ENCODE data around the gene HOPX. TPM values are rescaled to one million over a fixed set of nuclear protein-coding genes. Genes with fewer than 3 reads are reported as not detected.

HOPX gene
- polyA plus RNA-seq, 2 of the 4 experiments (the other 2 are of a cell fraction): not detected

GRCh38 chr4:56705966-56706365 is 24.9 kb upstream of the HOPX start:
- no peak for TF ChIP-seq MAZ (IDR thresholded peaks at IDR 0.05; ENCODE audit: borderline replicate concordance, low read depth, low read length)
- TF ChIP-seq JUNB (IDR thresholded peaks at IDR 0.05): no peak
- no peak for TF ChIP-seq HEYL (CRISPR knock-in tag; IDR thresholded peaks at IDR 0.05)
- TF ChIP-seq RFX5 (IDR thresholded peaks at IDR 0.05): no peak
- TF ChIP-seq BHLHE40 (IDR thresholded peaks at IDR 0.05; ENCODE audit: low read depth, low read length): no peak
- TF ChIP-seq, protein P1, sequence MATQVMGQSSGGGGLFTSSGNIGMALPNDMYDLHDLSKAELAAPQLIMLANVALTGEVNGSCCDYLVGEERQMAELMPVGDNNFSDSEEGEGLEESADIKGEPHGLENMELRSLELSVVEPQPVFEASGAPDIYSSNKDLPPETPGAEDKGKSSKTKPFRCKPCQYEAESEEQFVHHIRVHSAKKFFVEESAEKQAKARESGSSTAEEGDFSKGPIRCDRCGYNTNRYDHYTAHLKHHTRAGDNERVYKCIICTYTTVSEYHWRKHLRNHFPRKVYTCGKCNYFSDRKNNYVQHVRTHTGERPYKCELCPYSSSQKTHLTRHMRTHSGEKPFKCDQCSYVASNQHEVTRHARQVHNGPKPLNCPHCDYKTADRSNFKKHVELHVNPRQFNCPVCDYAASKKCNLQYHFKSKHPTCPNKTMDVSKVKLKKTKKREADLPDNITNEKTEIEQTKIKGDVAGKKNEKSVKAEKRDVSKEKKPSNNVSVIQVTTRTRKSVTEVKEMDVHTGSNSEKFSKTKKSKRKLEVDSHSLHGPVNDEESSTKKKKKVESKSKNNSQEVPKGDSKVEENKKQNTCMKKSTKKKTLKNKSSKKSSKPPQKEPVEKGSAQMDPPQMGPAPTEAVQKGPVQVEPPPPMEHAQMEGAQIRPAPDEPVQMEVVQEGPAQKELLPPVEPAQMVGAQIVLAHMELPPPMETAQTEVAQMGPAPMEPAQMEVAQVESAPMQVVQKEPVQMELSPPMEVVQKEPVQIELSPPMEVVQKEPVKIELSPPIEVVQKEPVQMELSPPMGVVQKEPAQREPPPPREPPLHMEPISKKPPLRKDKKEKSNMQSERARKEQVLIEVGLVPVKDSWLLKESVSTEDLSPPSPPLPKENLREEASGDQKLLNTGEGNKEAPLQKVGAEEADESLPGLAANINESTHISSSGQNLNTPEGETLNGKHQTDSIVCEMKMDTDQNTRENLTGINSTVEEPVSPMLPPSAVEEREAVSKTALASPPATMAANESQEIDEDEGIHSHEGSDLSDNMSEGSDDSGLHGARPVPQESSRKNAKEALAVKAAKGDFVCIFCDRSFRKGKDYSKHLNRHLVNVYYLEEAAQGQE (IDR thresholded peaks at IDR 0.05): no peak
- no peak for TF ChIP-seq FOXS1 (CRISPR knock-in tag; IDR thresholded peaks at IDR 0.05)
- no peak for TF ChIP-seq ZFP36 (IDR thresholded peaks at IDR 0.05; ENCODE audit: borderline replicate concordance, partially characterized antibody)
- TF ChIP-seq NFE2L2 (conservative IDR thresholded peaks at IDR 0.05; ENCODE audit: low read length): no peak
- no peak for TF ChIP-seq FOSB (CRISPR knock-in tag; IDR thresholded peaks at IDR 0.05)
- H3K4me1 ChIP-seq: no peaks in the 10 kb centered on the region
- CTCF ChIA-PET: no interaction called here
- no peak overlapping the region for H3K27ac ChIP-seq
- DNase-seq (ENCODE audit: low read depth in 1 of 2, low spot score in 1 of 2) (no peak), ATAC-seq (no peak), FAIRE-seq (no peak)
- POLR2A ChIA-PET: no interaction called here
- H3K4me2 ChIP-seq: no peak overlapping the region
- no peaks in the 10 kb centered on the region for H3K9me3 ChIP-seq
- no peak overlapping the region for H3K4me3 ChIP-seq

- Histone ChIP-seq H3K4me3 (no peak overlapping the region), H3K4me1 (no peaks in the 10 kb centered on the region), H3K9me3 (no peaks in the 10 kb centered on the region), H3K4me2 (no peak overlapping the region), H3K27ac (no peak overlapping the region)
- FAIRE-seq: no peak
- 43% methylated on average over 4 of the region's 6 CpGs for WGBS (ENCODE audit: missing lambda C conversion rate)
- ATAC-seq: no peak
- CTCF ChIA-PET: no interaction called here
- TF ChIP-seq HOXB5 (CRISPR knock-in tag; IDR thresholded peaks at IDR 0.05) (no peak), TP53 (CRISPR knock-in tag; IDR thresholded peaks at IDR 0.05) (no peak), KDM1A (IDR thresholded peaks at IDR 0.05; ENCODE audit: low read depth) (no peak), BHLHE40 (IDR thresholded peaks at IDR 0.05; ENCODE audit: low read depth, low read length) (no peak), EP300 (IDR thresholded peaks at IDR 0.05) (no peak), MAX (IDR thresholded peaks at IDR 0.05) (no peak), ZC3H11A (IDR thresholded peaks at IDR 0.05) (no peak), ZSCAN20 (CRISPR knock-in tag; IDR thresholded peaks at IDR 0.05) (no peak)
- TF ChIP-seq, protein P2, sequence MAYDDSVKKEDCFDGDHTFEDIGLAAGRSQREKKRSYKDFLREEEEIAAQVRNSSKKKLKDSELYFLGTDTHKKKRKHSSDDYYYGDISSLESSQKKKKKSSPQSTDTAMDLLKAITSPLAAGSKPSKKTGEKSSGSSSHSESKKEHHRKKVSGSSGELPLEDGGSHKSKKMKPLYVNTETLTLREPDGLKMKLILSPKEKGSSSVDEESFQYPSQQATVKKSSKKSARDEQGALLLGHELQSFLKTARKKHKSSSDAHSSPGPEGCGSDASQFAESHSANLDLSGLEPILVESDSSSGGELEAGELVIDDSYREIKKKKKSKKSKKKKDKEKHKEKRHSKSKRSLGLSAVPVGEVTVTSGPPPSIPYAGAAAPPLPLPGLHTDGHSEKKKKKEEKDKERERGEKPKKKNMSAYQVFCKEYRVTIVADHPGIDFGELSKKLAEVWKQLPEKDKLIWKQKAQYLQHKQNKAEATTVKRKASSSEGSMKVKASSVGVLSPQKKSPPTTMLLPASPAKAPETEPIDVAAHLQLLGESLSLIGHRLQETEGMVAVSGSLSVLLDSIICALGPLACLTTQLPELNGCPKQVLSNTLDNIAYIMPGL (CRISPR knock-in tag; IDR thresholded peaks at IDR 0.05; ENCODE audit: borderline replicate concordance): no peak
- TF ChIP-seq, protein P3, sequence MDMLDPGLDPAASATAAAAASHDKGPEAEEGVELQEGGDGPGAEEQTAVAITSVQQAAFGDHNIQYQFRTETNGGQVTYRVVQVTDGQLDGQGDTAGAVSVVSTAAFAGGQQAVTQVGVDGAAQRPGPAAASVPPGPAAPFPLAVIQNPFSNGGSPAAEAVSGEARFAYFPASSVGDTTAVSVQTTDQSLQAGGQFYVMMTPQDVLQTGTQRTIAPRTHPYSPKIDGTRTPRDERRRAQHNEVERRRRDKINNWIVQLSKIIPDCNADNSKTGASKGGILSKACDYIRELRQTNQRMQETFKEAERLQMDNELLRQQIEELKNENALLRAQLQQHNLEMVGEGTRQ (IDR thresholded peaks at IDR 0.05): no peak
- no peak for DNase-seq (ENCODE audit: low read depth in 1 of 2, low spot score in 1 of 2)
- POLR2A ChIA-PET: no interaction called here
Observed at GRCh38 chr4:56705334-56705733, 24.2 kb upstream of the HOPX start.

All from A549 (cell line).